UCSD-AML1 (cell line): ENCODE data around the gene TIAL1.
"Not testable (repeated sequence)": the region's sequence is repeated elsewhere in the genome, so short reads cannot be mapped to it uniquely, and the experiment has no call there.

ENCODE experiments used
- DNase-seq: peaks from one replicate; lab custom pipeline; 2025; ENCODE audit not compliant: unreplicated experiment; lab: John Stamatoyannopoulos, UW

The TIAL1 gene

DNA sequence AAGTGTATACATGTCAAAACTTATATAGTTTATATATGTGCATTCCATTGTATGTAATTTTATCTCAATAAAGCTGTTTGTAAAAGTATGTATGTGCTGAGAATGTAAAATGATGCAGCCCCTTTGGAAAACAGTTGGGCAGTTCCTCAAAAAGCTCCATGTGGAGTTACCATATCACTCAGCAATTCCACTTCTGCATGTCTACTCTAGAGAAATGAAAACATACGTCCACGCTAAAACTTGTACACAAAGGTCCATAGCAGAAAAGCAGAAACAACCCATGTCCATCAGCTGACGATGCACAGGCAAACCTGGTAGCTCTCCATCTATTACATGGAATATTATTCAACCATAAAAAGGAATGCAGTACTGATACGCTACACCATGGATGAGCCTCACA lies 45.9 kb downstream of the TIAL1 start:
- no peak for DNase-seq

DNA sequence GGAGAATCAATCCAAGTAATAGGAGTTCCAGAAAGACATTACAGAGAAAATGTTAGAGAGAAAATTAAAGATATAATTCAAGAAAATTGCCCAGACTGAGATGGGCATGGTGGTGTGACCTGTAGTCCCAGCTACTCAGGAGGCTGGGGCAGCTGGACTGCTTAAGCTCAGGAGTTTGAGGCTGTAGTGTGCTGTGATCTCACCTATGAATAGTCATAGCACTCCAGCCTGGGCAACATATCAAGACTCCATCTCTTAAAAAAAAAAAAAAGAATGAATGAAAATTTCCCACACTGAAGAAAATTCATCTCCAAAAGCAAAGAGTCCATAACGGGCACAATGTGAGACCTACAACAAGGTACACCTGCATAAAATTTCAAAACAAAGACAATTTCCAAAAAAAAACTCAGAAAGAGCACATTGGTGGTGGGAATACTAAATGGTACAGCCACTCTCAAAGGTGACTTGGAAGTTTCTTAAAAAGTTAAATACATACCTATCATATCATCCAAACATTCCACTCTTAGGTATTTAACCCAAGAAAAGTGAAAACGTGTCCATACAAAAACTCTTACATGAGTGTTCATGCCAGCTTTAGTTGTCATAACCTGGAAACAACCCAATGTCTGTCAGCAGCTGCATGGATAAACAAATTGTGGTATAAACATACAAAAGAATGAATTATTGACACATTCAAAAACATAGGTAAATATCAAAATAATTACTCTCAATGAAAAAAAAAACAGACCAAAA lies 47.3 kb downstream of the TIAL1 start:
- DNase-seq: no peak

DNA sequence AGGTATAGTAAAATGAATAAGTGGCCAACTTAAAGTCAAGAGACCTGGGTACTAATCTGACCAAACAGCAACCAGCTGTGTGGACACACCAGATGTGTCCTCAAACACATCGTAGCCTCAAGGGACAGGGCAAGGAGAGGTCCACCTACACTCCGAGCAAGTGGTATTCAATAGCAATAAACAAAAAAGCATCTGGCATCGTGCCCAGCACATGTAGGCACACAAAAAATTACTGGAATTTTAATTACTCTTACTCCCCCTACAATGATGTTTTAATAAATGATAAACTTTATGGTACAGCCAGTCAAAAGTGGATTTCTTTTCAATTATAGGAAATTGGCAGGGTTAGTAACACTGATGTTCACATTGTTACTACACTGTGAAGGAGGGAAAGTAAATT lies 50.8 kb downstream of the TIAL1 start:
- DNase-seq: no peak

DNA sequence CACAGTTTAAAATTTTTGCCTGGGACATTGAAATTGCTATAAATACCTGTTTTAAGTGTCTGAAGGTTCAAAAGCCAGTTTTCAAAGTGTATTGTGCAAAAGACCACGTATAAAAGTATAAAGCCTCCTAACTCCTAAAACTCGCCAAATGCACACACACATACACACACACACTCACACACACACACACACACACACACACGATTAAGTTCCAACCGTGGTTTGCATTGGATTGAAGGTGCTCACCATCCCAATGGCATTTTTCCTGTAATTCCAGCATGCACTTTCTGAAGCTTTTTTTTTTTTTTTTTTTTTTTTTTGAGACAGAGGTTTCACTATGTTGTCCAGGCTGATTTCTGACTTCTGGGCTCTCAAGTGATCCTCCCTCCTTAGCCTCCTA lies 51.5 kb downstream of the TIAL1 start:
- DNase-seq: no peak

DNA sequence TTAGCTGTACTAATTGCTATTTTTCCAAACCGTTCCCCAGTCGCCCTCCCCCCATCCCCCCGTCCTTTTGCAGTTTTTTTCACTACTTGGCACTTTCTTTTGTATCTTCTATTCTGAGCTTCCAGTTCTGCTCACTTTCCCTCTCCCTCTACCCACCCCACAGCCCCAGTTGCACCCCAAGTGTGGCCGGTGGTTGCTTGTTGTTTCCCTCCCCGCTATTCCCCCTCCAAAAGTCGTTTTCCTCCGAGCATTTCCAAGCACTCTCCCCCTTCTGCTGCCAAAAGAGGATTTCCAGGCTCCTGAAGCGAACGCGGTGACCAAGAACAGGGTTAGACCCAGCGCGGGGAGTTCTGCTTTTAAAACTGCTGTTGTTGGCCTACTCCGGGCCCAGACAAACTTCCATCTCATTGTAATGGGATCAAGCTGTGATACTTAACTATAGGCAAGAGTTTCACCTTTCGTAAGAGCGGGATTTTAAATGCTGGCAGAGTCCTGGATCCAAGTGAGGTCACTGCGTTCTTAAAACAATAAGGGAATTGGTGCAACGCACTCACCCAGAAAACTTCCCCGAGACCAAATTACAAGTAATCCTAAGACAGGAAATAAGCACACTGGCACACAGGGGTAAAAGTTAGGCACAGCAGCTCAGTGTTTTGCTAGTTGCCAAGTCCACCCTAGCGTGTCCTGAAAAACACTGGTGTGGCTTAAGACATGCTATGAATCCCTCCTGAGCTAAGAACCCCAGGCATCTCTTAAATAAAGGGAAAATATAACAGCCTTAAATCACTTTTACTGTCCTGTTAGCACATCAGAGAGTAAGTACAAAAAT lies 52.7 kb downstream of the TIAL1 start:
- no peak for DNase-seq

DNA sequence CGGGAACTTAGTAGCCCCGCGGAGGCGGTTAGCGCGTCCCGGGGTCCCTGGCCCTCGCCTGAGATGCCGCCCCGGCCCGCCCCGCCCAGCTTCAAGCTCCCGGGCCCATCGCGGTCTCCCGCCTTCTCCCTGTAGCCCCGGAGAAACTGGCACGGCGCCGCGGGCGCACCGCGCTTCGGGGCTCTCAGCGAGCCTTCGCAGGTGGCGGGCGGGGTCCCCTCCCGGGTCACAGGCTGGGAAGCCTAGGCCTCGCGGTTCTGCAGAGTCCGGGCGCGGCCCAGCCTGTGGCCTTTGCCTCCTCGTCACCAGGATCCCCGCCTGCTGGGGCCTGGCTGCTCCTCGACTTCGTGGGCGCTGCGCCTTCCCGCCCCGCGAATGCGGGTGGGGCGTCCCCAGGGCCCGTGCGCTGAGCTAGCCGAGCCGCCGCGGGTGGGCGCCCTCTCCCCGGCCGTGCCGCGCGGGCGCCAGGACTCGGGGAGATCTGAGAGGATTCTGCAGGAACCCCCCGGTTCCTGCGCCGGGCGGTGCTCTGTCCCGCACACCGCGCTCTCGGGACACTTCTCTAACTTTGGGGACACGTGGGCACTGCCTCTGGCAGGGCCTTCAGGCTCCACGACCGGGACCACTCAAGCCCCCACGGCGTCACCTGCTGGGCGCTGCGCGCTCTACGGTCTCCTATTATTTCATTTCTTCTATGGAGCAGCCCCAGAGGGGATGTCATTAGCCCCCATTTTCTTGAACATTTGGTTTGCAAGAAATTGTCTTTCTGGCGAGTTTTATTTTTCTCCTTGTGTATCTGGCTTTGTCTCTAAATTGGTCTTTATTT lies 53.6 kb downstream of the TIAL1 start:
- DNase-seq: peak; percentile 79

DNA sequence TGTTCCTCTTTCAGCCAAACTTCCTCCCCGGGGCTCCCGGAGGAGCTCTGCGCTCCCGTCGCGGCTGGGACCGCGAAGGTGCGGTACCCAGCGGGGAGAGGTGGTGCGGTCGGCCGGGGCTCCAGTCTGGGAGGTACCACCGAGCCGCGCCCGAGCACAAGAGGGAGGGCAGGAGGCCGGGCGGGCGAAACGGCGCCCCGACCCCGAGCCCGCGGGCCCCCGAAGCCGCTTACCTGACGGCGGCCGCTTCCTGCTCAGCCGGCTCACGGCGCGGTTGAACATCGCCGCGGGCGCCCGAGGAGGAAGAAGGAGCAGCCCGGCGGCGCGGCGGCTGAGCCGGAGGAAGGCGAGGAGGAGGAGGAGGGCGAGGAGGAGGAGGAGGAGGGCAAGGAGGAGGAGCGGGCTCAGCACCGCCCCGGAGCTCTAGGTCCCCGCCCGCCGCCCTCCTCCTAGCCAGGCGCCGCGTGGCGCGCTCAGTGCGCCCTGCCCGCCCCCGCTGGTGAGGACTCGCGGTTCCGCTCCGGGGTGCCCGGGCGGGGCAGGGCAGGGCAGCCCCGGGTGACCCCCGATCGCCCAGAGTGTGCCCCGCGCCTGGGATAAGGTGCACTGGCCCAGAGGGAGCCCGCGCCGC lies 54.3 kb downstream of the TIAL1 start, which contains the start of gene RGS10:
Gene RGS10, minus strand, starts transcription at position 363 of the 631 bp plus-strand sequence. Its CDS starts 81 bp downstream, at position 282.
- peak; percentile 89 for DNase-seq

DNA sequence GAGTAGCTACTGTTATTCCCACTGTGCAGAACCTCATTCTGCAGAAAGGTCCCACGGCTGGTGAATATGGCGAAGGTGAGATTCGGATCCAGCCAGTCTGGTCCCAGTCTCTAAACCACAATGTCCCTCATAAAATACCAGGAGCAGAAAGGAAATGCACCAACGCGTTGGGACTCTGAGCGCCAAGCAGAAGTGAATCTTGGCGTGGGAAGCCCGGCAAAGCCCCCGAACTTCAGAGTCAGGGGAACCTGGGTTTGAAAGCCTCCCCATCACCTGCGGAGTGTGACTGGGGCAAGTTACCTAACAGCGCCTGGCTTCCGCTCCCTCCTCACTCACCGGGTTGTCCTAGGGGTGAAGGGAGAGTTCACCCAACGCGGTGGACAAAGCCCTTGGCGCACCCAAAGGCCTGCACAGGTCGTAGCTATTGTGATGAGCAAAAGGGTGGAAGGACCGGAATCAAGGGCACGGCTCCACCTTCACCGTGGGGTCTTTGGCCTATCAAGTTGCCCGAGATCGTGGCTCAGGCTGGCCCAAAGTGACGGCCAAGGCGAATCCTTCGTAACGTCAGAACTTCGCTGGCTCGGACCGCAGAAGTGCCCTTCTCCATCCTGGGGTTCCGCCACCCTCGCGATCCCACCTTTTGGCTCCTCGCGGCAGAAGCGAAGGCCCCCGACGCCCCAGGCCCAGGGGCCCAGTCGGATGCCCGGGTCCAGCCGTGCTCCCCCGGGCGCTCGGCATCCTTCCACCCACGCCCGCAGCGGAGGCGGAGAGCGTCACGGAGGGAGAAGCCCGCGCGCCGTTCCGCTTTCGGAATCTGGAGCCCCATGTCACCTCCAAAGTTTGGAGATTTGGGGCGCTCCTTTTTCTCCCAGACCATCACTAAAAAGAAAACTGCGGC lies 55.1 kb downstream of the TIAL1 start:
- peak; percentile 56 for DNase-seq

DNA sequence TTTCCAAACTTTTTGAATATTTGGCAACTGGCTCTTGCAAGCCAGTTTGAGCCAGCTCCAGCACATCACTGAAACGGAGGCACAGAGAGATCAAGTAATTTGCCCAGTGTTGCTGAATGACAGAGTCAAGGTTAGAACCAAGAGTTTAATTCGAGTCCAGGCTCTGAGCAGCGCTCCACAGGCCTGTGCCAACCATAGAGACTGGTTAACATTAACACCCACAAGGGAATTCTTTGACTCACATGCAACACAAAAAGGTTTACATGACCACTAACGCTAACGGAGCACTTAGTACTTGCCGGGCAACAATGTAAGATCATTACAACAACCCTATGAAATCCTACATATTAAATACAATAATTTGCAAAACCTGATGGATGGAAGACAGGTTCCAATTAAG lies 55.7 kb downstream of the TIAL1 start:
- DNase-seq: no peak

DNA sequence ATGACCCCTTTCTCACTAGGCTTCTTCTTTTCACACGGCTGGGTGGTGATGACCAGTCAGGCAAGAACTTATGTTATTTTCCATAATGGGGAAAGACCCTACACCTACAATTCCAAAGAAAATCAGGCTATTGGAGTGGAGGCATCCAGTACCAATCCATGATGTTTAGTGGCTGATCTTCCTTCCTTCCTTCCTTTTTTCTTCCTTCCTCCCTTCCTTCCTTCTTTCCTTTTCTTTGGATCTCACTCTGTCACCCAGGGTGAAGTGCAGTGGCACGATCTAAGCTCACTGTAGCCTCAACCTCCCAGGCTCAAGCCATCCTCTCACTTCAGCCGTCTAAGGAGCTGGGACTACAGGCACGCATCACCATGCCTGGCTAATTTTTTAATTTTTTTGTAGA lies 56.7 kb downstream of the TIAL1 start:
- no peak for DNase-seq

DNA sequence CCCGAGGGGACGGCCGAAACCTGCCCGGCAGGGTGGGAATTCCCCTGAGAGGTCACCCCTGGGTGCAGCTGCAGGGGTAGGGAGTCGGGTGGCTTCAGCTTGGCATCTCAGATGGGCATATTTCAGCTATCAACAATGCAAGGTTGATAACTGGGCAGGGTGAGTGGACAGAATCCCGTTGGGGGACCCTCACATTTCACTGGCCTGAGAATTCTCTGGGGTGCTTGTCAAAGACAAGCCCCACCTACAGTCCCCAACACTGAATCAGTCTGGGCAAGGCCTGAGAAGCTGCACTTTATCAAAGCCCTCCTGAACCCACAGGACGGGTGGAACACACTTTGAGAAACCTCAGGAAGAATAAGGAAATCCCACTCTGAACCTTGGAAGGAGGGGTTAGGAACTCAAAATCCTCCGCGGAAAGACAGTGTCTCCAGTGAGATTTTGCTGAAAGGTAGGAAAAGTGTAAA lies 57.4 kb downstream of the TIAL1 start:
- no peak for DNase-seq

DNA sequence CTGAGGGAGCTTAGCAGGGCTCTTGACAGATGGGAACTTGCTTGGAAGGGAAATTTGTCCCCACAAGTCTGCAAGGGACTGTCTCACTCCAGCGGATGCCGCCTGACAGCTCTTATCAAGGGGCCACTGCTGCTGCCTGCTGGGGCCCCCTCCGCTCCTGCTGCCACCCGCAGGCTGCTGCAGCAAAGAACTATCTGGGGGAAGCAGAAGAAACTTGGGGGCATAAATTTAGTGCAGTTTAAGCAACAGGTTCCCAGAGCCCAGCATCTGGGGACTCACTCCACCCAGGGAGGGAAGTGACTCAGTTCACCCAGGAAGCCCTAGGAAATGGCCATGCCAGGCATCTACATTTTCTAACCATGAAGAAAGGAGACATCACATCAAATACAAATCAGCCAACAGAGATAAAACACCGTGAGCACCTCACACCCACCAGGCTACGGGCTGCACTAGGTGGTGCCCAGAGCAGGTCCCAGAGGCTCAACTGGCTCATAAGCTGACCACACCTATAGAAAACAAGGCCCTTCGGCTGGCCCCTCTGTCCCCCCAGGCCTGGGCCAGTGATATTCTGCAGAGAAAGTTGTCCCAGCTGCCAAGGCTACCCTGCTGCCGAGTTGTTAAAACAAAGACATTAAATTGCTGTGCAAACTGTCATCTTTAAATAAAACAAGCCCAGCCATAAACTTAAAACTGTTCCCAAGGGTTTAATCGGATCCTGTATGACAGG lies 58.0 kb downstream of the TIAL1 start:
- peak; percentile 78 for DNase-seq

DNA sequence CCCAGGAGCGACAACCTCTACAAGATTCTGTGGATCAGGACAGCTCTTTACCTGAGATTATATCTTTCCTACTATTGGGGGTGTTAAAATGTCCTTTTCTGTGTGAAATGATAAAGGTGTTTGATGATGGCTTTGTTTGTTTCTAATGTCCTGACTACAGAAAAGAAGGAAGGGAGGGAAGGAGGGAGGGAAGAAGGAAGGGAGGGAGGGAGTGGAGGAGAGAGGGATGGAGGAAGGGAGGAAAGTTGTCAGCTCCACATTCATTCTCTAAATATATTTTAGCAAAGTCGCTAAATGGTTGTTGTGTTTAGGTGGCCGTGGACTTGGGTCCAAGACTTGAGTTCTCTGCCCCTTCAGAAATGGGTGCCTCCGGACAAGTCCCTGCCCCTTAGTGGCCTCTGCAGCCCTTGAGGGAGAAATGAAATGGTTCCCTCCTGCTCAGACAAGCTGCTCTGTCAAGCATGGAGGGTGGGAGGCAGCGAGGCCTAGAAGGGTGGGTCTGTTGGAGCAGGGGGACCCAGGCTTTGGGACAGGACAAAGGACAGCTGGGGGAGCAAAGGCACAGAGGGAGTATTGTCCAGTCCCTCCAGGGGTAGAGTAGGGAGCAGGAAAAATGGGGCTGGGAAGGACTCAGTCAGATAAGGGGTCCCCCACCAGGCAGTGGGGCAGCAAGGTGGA lies 58.7 kb downstream of the TIAL1 start:
- no peak for DNase-seq

DNA sequence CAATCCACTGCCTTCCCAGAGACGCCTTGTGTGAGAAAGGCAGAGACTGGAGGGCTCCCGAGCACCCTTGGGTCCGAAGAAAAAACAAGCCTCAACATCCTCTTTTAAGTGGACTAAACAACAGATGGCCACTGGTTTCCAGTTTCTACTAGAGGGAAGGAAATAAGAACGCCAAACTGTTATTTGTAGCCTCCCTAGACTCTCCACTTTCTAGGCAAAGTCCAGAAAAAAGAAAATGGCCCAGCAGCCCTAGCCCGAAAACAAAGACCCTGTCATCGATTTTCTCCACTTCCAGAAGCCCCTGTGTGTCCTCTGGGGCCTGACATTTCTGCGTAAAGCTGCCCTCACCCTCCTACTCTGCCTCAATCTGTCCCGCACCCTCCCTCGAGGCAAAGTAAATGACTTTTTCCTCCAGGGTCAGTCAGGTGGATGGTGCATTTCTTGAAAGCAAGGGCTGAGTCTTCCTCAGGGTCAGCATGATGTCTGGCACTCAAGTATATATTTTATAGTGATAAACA lies 60.2 kb downstream of the TIAL1 start:
- no peak for DNase-seq

DNA sequence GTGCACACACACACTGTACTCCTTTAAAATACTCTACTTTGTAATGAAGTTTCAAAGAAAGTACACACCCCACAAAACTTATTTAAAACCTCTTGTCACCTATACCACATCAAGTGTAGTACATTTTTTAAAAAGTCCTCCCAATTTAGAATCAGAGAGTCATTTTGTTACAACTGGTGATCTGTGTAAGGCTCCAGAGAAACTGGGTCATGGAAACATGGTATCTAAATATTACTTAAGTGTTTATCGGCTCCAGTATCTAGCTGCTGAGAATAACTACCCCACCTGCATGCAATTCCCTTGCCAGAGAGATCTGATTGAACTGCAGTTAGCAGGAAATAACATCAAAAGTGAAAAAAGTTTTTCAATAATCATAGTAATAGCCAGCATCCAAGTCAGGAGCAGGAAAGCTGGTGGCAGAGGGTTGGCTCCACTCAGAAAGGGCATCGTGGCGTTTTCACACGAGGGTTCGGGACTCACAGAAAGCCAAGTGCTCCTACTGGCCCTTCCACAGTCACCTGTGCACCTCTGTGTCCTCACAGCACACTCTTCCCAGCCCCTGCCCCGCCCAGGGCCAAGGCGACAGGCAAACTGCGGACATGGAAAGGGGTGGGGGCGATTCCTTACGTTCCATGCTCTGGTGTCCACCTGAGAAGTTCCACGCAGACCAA lies 60.8 kb downstream of the TIAL1 start:
- DNase-seq: no peak

DNA sequence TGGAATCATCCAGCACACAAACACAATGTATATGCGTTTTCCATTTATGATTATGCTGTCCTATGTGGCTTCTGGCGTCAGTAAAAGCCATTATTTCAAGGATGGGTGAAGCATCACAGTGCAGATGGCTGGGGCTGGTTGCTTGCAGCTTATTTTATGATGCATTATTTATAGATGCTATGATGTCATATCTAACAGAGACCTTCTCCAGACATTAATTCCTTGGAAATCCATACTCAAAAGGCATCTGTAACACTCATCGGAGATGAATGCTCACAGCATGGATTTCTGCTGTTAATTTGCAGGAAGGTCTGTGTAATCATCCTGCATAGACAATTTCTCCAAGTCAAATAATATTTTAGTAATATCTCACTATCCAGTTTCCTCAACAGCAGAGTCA lies 61.5 kb downstream of the TIAL1 start:
- DNase-seq: no peak

DNA sequence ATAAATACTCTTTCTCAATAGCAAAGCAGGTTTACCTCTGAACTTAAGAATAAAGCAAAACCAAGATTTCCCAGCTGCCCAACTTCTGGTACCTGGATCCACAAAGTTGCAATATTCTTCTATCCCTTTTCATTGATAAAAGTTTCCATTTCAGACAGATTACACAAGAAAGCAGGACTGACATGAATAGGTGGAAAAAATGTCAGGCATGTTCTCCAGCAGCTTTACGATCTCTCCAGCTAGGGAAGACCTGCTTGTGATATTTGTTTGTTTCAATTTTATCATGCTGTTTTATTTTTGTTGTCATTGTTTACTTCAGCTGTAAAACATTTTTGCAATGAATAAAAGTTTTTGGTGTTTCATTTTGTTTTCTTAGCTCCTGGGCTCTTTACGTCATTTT lies 63.3 kb downstream of the TIAL1 start:
- DNase-seq: no peak

DNA sequence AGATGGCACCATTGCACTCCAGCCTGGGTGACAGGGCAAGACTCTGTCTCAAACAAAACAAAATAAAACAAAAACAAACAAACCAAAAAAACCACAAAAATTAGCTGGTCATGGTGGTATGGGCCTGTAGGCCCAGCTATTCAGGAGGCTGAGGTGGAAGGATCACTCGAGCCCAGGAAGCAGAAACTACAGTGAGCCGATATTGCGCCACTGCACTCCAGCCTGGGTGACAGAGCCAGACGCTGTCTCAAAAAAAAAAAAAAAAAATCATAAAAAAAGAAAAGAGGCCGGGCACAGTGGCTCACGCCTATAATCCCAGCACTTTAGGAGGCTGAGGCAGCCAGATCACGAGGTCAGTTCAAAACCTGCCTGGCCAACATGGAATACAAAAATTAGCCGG lies 64.0 kb downstream of the TIAL1 start:
- not testable (repeated sequence) for DNase-seq
